ENCODE results near the gene CRPPA.
A peak's percentile ranks its signal among the peaks of the same experiment; 100 is the strongest.

CRPPA gene

DNA sequence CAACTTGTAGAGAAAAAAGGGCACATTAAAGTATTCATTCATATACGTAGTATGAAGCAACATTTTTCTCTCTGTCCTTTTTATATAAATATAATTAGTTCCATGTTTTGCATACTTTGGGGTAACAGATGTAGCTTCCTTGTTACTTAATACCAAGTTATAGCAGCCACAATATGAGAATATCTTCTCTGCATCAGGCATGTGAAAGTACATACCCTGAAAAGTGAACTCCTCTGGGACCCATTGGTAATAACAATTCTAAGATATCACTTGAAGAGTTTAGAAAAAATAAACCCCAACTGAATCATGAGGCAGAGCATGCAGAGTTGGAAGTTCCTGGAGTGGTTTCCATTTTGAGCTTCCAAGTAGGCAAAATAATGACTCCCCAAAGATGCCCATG, 2.4 kb upstream of the CRPPA start:
- no peak for DNase-seq (ENCODE audit: low read depth in 3 of 3)

GRCh38 chr7:16422917-16423316, 1.6 kb upstream of the CRPPA start:
- no peak for DNase-seq (ENCODE audit: low read depth in 3 of 3)

GRCh38 chr7:16422103-16422435, 731 bp upstream of the CRPPA start:
- no peak for DNase-seq (ENCODE audit: low read depth in 3 of 3)

DNA sequence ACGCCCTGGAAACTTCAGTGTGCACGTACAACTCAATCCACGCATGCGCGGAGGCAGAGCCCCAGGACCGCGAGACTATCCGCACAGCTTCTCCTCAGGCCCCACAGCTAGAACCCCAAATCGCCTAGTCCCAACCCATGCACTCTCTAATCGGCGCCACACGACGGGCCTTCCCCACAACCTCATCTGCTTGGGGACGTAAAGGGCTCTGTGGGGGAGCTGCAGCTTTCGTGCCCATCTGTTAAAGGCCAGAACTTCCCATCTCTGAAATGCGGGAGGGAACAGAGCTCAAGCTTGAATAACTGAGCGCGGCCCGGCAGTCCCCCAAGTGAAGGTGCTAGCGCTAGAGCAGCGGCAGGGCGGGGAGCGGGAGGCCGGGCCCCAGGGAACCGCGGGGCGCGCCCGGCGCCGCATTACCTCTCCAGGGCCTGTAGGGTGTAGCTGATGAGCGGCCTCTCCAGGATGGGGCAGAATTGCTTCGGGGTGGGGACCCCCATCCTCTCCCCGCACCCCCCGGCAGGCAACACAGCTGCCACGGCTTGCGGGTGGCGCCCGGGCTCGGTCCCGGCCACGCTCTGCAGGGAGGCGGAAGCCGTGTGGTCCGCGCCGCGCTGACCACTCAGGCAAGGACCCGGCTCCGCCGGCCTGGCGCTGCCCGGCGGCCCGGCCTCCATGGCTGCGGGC, 547 bp downstream of the CRPPA start:
- peak; percentile 54 to 81 (median 65) for DNase-seq (ENCODE audit: low read depth in 3 of 3)

DNA sequence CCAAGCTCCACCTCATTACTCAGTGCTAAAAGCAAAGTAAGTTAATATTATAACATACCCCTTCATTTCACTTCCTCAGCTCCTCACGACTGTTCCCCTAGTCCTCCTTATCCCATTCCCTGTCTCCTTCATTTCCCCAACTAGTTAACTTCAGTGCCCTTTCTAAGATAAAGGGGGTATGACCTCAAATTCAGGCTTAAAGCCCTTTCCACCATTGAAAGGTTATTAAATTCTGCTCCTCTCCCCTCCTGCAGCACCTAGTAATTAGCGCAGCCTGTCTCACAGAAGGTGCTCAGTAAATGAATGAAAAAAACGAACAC, 1.0 kb downstream of the CRPPA start:
- DNase-seq (ENCODE audit: low read depth in 3 of 3) = no peak

GRCh38 chr7:16419859-16420258, 1.5 kb downstream of the CRPPA start:
- no peak for DNase-seq (ENCODE audit: low read depth in 3 of 3)

DNA sequence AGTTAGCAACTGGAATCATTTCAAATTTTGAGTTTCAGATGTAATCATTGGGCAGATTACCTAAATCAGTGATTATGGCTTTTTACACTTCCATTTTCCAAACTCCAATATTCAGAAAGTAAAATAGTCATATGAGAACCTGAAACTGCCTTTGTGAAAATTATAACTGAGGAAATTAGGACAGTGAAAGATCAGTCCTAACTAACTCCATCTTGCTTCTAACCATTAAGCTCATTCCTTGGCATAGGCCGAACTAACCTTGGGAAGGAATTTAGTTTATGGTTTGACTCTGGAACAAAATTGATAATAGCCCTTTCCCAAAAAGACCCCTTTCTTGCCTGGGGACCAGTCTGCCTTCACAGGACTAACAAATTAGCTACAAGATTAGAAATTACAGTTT, 2.2 kb downstream of the CRPPA start:
- DNase-seq (ENCODE audit: low read depth in 3 of 3) = no peak

DNA sequence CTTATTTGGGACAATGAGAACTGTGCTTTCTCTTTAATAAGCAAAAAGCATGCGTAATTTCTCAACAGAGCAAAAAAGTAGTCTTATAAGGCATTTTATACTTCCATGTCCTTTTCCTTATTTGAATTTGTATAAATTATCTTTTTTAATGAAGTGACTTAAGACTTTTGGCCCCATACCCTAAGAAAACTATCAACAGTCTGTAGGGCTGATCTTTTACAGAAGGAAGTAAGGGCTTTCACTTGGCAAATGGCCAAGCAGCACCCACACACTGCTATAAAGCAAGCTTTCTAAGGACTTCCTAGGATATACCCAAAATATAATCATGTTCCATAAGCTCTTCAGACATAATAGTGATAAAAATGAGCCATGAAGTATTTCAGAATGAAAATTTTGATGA, 3.4 kb downstream of the CRPPA start:
- no peak for DNase-seq (ENCODE audit: low read depth in 3 of 3)

DNA sequence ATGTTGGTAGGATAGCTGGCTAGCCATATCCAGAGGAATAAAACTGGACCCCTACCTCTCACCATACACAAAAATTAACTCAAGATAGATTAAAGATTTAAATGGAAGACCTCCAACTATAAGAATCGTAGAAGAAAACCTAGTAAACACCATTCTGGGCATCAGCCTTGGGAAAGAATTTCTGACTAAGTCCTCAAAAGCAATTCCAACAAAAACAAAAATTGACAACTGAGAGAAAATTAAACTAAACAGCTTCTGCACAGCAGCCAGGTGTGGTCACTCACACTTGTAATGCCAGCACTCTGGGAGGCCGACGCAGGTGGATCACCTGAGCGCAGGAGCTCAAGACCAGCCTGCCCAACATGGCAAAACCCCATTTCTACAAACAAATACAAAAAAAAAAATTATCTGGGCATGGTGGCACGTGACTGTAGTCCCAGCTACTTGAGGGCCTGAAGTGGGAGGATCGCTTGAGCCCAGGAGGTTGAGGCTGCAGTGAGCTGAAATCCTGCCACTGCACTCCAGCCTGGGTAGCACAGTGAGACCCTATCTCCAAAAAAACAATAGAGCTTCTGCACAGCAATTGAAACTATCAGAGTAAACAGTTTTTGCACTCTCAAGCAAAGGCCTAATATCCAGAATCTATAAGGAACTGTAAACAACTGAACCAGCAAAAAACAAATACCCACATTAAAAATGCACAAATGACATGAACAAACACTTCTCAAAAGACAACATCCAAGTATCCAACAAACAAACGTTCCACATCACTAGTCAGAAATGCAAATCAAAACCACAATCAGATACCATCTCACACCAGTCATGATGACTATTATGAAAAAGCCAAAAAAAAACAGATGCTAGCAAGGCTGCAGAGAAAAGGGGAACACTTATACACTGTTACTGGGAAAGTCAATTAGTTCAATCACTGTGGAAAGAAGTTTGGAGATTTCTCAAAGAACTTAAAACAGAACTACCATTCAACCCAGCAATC, 4.8 kb downstream of the CRPPA start:
- DNase-seq (ENCODE audit: low read depth in 3 of 3) = no peak

DNA sequence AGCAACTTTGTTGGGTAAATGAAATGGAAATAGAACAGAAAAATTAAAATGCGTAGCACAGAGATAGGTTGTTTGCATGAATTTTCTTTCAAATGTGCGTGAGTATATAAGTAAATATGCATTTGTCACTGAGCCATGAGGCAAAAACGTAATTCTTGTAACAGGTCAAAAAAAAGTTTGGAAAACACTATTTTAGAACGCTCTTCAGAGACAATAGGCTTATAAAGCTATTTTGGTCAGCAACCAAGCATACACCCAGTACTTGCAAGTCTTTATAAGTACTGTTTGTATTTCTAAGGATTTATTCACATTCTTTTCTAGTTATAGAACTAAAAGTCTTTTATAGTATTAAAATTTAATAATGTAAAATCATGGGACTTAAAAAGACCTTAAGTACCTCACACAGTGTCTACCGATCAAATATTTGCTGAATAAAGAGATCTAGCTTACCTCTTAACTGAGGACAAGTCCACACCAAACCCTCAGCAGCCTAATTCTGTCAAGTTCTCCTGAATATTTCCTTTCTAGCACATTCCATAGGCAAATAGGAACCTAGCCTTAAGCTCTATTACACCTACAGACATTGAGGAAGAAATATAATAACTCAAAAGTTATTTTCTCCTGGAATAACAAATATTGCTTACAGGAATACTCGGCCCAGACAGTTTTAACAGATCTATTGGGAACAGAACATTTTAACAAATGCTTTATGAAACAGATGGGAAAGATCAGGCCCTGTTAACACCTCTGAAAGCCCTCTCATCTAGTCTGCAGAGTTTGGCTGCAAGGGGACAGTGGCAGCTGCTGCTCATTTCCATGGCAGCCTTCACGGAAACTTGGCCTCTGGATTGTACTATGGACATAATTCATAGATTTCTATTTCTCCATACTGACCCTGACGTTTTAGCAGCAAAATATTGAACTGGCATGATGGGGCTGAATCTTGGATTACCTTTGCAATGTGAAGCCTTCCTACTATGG, 8.8 kb downstream of the CRPPA start:
- no peak for DNase-seq (ENCODE audit: low read depth in 3 of 3)

- no peak for DNase-seq (ENCODE audit: low read depth in 3 of 3)
Observed at GRCh38 chr7:16411391-16411790, 9.9 kb downstream of the CRPPA start.

GRCh38 chr7:16409777-16410176, 11.6 kb downstream of the CRPPA start:
- no peak for DNase-seq (ENCODE audit: low read depth in 3 of 3)

DNA sequence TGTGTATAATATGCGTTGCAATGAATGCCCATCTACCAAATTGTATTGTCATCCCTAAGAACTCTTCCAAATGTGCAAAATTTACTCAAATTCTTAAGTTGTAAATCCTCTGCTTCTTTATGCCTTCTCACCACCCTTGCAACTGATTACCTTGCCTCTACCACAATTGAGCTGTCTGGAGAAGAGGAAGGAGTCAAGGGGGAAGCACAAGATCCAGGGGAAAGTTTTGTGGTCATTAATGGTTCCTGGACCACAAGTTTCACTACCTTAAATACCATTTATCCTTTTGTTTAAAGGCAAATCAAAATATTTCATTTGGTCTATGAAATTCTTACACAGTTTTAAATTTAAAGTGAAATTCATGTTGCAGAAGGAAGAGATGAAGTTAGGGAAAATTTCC, 16.7 kb downstream of the CRPPA start:
- no peak for DNase-seq (ENCODE audit: low read depth in 3 of 3)

- no peak for DNase-seq (ENCODE audit: low read depth in 3 of 3)
Observed at GRCh38 chr7:16403475-16403874, 17.9 kb downstream of the CRPPA start.

DNA sequence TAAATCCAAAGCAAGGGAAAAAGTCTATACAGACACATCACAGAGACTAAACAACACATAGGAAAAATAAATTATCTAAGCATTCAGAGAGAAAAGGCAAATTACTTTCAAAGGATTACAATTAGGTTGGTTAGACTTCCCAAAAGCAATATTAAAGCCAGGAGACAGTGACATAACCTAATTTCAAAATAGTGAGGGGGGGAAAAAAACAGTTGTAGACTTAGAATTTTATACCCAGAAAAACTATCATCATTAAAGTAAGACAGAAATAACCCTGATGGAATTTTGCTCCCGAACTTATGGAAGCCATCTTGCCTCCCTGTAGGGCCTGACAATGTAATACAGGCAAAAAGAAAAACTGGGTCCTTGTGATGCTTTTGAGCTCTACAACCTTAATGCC, 18.4 kb downstream of the CRPPA start:
- DNase-seq (ENCODE audit: low read depth in 3 of 3) = no peak

DNA sequence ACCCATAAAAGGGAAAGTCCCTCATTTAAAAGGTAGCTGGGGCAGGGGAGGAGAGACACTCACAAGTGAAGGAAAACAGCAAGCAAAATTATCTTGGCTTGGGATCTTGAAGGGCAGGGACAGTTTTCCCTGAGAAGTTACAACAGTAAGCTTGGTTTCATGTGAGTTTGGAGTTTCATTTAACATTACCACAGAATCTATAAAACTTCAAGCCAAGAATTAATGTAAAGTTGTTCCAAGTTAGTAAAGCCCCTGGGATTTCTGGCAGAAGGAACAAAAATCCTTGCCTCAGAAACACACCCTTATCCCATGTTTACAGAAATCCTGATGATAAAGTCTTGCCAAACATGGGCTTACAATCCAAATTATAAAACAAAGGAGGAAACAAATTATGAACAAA, 19.2 kb downstream of the CRPPA start:
- DNase-seq (ENCODE audit: low read depth in 3 of 3) = no peak

DNA sequence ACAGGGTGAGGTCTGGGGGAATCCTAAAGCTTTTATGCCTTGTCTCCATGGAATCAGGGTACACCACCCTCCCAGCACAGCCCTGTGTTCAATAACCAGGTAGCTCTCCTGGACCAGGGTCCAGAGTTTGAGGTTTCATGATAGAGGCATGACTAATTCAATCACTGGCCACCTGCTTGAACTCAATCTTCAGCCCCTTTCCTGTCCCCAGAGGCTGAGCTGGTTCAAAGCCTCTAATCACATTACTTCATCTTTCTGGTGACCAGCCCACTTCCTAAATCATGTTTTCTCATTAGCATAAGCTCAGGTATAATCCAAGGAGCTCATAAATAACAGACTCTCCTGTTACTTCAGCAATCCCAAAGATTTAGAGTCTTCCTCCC, 20.5 kb downstream of the CRPPA start:
- no peak for DNase-seq (ENCODE audit: low read depth in 3 of 3)

GRCh38 chr7:16399916-16400892, 21.1 kb downstream of the CRPPA start:
- DNase-seq (ENCODE audit: low read depth in 3 of 3) = no peak

DNA sequence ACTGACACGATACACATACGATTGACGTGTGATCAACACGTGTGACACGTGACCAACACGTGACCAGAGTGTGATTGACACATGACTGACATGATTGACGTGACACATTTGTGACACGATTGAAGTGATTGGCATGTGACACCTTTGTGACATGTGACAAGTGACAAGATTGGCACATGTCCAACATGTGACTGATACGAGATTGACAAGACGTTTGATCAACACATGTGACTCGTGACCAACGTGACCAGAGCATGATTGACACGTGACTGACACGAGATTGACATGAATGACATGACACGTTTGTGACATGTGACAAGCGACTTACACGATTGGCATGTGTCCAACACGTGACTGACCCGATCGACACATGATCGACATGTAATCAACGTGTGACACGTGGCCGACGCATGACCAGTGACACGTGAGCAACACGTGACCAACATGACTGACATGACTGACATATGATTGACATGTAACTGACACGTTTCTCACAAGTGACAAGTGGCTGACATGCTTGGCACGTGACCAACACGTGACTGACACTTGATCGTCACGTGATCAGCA, 22.0 kb downstream of the CRPPA start:
- no peak for DNase-seq (ENCODE audit: low read depth in 3 of 3)

DNA sequence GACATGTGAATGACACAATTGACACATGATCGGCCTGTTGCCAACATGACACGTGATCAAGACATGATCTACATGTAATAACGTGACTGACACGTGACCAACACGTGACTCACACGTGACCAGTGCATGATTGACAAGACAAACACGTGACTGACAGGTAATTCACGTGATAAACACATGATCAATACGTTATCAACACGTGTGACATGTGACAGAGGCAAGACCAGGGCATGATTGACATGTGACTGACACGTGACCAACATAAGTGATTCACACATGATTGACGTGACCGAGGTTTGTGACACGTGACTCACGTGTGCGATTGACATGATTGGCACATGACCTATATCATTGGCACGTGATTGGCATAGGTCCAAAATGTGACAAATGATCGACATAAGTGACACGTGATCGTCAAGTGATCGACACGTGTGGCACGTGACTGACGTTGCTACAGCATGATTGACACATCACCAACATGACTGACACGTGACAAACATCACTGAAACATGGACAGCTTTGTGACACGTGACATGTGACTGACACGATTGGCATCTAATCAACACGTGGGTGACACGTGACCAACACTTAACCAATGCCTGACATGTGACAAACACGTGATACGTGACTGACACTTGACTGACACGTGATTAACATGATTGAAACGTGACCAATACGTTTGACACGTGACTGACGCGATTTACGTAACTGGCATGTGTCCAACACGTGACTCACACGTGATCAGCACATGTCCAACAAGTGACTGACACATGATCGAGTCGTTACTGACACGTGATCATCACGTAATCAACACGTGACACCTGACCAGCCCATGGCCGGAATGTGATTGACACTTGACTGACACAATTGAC, 23.0 kb downstream of the CRPPA start:
- no peak for DNase-seq (ENCODE audit: low read depth in 3 of 3)

All from stimulated activated CD4-positive, alpha-beta T cell treated with anti-CD3 and anti-CD28 coated beads, TNF-alpha, amount 100 ng/mL, for 24 hours (primary cell).